ENCODE data around the gene CCNO.

DNA sequence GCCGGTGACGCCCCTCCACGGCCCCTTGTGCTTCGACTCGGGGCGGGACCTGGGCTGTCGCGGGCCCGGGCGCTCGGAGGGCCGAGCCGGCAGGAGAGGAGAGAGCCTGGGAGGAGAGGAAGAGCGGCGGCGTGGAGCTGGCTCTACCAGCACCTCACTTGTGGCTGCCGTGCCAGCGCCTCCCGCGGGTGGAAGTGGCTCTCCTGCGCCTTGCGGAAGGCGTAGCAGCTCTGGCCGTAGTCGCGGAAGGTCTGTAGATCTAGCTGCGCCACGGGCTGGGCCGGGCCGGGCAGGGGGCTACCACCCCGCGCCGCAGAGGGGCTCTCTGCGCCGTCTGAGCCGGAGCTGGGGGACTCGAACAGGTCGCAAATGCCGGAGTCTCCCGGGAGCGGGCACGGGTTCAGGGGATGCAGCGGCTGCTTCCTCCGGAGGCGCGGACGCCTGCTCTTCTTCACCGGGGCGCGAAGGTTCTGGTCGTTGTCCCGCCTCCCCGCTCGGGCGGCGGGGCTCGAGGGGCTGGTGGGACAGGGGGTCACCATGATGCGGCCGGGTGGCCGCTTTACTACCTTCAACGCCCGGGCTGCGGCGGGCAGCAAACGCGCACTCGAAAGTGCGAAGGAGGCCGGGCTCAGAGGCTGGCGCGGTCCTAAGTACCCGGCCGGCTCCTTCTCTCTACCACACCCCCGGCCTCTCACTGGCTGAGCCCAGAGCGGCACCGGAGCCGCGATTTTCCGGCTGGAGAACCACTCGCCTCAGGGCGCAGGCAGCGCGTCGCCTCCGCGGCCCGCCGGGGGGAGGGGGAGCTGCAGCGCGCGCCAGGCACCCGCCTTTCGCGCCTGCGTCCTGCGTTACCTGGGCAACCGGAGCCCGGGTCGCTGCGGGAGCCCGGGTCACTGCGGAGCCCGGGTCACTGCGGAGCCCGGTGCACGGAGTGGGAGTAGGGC, at the start of gene CCNO:
- peak; percentile 7 for TF ChIP-seq YY1 (IDR thresholded peaks at IDR 0.05; ENCODE audit: extremely low read depth, insufficient replicate concordance, low read depth, low read length)
- no peak; a peak in 1 of 6 replicates for TF ChIP-seq CTCF (IDR thresholded peaks at IDR 0.05 in 2 of 3, conservative IDR thresholded peaks at IDR 0.05 in 1 of 3; ENCODE audit: borderline replicate concordance in 1 of 3, insufficient read depth in 1 of 3, low read depth in 2 of 3, low read length in 2 of 3)
- TF ChIP-seq EZH2phosphoT487 (IDR thresholded peaks at IDR 0.05; ENCODE audit: borderline replicate concordance) = no peak
- TF ChIP-seq EZH2 (IDR thresholded peaks at IDR 0.05) = no peak
- peak; percentile 74 for TF ChIP-seq POLR2AphosphoS5 (IDR thresholded peaks at IDR 0.05; ENCODE audit: low read depth, low read length)
- TF ChIP-seq EGR1 (IDR thresholded peaks at IDR 0.05; ENCODE audit: low read depth) = no peak
- no peak for TF ChIP-seq CEBPB (IDR thresholded peaks at IDR 0.05; ENCODE audit: low read depth)
- TF ChIP-seq SP1 (IDR thresholded peaks at IDR 0.05; ENCODE audit: low read depth) = no peak
- no peak for TF ChIP-seq SIN3A (IDR thresholded peaks at IDR 0.05; ENCODE audit: low read depth)
